Measurements from ENCODE around the gene NAT14.
"Not testable (repeated sequence)": the region's sequence is repeated elsewhere in the genome, so short reads cannot be mapped to it uniquely, and the experiment has no call there.

Gene NAT14

DNA sequence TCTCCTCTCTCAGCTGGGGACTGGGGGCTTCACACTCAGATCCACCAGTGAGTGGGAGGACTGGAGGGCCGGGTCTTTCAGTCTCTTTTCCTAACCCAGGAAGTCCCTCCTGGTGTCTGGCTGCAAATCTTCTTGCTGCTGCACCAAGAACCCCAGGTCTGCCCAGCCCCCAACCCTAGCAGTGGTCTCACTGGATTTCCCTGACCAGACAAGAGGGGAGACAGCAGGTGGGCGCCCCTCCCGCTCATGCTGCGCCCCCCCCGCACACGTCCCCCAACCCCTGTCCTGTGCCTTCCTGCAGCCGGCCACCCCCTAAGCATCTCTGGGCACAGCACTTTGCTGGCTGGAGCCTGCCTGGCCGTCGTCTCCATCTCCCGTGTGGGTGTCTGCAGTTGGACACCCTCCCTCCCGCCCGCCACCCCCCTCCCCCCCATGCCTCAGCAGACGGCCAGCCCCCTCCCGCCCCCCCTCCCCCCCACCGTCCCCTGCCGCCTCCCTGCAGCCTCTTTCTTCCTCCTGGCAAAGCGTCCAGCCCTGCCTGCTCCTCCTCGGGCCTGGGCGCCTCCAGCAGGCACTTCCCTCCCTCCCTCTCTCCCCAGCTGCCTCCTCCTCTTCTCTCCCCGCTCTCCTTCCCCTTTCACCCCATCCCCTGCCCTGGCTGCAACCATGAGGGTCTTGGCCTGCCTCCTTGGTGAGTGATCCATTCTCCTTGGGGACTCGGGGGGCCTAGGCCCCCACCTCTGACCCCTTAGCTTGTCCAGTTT, 3.1 kb downstream of the NAT14 start, which contains the start of gene SSC5D:
TSS of gene SSC5D (plus strand) at position 513 of the 764 bp plus-strand sequence. CDS start at position 667, 154 bp downstream.
- DNase-seq: no peak

DNA sequence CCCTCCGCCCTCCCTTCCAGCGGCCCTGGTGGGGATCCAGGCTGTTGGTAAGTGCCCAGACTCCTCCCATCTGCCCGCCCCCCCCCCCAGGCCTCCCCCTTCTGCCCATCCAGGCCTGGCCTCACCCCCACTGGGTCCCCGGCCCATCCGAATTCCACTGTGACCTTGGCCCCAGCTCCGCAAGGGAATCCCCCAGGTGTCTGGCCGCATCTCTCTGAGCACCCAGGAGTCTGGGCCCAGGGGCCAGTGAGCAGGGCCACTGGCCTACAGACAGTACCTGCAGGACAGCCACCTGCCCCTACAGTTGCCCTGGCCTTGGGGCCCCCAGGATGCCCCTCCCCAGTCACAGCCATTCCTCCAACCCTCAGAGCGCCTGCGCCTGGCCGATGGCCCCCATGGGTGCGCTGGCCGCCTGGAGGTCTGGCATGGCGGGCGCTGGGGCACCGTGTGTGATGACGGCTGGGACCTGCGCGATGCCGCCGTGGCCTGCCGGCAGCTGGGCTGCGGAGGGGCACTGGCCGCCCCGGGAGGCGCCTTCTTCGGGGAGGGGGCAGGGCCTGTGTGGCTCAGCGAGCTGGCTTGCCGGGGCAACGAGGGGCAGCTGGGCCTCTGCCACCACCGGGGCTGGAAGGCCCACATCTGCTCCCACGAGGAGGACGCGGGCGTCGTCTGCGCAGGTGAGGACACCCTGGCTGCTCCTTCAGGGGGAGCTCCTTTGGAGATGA, 4.2 kb downstream of the NAT14 start:
- no peak for DNase-seq

DNA sequence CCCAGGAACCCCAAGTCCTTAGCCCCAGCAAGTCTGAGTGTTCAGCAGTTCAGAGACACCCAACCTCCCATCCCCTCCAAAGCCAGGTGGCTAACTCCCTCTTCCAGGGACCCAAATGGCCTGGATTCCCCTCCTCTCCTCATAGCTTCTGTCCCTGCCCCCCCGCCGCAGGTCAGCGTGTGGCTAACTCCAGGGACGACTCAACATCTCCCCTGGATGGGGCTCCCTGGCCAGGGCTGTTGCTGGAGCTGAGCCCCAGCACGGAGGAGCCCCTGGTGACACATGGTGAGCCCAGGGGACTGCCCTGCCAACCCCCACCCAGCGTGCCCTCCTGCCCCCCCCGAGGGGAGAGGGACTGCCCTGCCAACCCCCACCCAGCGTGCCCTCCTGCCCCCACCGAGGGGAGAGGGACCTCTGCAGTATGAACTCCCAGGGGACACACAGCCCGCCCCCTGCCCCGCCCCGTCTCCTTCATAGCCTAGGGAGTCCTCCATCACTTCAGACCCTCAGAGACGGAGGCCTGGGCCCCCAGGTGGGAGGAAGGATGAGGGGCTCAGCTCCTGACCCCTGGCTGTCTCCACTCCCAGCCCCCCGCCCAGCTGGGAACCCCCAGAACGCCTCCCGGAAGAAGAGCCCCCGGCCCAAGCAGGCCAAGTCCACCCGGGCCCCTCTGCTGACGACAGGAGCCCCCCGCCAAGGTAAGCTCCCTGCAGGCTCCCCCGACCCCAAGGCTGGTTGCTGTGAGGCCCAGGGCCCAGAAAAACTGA, 4.9 kb downstream of the NAT14 start:
- DNase-seq: no peak

DNA sequence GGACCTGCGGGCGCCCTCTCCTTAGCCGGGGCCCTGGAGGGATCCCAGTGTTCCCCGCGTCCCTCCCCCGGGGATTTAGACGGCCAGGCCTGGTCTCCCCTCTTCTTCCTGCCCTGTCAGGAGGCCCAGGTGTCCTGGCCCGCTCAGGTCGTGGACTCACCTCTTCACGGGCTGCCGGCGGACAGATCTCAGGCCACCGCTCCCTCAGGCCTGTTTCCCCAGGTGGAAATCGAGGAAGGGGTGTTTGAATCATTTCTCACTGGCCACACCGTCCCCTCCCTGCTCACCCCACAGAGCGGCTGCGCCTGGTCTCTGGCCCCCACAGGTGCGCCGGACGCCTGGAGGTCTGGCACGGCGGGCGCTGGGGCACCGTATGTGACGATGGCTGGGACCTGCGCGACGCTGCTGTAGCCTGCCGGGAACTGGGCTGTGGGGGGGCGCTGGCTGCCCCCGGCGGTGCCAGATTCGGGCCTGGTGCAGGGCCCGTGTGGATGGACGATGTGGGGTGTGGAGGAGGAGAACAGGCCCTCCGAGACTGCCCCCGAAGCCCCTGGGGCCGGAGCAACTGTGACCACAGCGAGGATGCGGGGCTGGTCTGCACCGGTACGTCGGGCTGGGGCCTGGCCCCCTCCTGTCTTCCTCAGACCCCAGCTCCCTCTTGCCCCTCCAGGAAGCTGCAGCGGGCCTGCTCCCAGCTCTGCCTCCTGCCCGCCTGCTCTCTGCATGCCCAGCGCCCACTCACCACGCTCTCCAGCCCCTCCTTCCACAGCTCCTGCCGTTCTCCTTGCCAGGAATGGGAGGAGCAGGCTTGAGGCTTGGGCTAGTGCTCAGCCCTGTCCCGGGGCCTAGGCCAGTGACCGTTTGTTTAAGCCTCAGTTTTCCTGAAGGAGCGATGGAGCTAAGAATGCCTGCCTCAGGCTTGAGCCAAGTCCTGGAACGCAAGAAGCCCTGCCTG, 5.8 kb downstream of the NAT14 start:
- no peak for DNase-seq

DNA sequence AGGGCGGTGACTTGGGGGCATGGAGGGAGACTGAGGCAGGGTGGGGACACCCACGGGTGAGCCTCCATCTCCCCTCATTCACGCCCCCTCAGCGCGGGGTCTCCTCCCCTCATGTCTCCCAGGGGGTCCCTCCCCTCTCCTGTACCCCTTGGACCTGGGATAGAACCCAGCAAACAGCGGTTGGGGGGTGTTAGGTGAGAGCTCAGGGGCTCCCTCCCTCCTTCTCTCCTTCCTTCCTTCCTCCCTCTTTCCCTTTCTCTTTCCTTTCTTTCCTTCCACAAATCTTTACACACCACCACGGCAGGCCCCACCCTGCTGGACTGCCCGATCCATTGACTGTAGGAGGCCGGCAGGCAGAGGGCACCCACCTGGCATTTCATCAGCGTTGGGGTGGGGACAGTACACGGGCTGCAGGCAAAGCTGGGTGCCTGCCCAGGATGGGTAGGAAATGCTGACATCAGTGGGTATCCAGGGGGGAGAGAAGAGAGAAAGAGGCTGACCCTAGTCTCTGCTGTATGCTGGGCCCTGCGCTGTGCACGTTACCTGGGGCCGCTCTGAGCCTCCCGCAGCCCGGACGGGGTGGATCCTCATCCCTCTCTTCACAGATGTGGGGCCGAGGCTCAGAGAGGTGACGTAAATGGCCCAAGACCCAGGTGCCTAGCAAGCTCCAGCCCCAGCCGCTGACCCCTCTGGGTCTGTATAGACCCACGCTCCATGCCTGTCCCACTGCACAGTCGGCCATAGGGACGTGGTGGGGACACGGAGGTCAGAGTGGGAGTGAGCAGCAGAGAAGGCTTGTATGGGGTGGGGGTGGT, 6.8 kb downstream of the NAT14 start:
- no peak for DNase-seq

DNA sequence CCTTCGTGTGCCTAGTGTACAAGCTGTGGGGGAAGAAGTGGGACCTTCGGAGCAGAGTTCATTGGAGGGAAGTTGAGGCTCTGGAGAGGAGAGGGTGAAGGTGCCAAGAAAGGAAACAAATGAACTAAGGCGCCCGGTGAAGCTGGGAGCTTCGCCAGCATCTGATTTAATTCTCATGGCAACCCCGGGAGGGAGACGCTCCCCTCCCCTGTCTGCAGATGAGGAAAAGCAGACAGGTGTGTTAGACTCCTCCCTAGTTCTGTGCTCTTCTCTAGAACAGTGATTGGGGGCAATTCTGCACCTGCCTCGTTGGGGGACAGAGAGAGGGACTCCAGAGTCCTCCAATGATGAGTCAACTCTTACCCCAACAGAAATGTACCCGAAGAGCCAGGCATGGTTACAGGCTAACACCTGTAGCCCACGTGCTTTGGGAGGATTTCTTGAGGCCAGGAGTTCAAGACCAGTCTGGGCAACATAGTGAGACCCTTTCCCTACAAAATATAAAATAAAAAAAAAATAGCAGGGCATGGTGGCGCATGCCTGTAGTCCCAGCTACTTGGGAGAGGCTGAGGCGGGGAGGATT, 7.5 kb downstream of the NAT14 start:
- no peak for DNase-seq

DNA sequence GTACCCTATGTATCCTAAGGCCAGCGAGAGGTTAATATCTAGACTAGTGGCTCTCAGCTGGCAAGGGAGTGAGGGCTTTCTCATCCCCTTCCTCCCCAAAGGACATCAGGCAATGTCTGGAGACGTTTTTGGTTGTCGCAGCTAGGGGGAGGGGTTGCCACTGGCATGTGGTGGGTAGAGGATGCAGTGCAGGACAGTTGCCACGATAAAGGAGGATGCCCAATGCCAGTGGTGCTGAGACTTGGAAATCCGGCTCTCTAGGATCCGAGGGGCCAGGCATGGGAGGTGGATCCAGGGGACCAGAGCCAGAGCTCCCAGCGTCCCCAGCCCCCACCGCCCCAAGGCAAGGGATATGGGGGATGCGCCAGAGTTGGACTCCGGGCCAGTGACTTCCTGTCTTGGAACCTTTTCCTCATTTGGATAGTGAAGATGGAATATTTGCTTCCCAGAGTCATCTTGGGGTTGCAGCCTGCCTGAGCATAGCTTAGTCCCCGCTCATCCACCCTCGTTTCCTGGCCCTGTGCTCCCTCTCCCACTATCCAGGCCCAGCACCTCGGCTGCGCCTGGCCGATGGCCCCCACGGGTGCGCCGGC, 8.2 kb downstream of the NAT14 start:
- DNase-seq: no peak

DNA sequence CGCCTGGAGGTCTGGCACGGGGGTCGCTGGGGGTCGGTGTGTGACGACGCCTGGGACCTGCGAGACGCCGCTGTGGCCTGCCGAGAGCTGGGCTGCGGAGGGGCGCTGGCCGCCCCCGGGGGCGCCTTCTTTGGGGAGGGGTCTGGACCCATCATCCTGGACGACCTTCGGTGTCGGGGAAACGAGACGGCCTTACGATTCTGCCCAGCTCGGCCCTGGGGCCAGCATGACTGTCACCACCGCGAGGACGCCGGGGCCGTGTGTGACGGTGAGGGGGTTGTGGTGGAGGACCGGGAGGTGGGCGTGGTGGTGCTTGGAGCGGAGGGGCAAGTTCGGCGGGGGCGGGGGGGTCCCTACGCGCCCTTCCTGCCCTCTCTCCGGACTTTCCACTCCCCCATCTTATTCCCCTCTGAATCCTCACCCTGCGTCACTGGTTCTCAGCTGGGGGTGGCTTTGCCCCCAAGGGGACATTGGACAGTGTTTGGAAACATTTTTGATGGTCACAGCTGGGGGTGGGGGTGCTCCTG, 8.7 kb downstream of the NAT14 start:
- DNase-seq: no peak

DNA sequence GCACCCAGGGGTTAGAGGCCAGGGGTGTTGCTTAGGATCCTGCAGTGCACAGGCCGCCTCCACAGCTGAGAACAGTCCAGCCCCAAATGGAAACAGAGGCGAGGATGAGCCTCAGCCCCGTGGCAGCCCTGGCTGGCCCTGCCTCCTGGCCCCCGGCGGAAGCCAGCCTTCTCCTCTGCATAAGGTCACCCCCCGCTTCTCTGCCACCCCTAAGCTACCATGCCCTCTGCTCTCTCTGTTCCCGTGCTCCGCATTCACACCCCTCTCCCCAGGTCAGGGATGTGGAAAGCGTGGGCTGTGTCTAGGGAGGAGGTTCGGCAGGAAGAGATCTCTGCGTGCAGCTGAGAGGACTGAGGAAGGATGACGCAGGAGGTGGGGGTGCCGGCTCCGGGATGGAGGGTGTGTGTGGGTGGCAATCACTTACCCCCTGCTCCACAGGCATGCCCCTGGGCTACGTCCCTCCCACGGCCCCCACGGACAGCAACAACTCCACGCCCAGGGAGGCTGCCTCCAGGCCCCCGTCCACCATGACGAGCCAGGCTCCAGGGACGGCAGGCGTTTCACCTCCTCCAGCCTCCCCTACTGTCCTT, 9.3 kb downstream of the NAT14 start:
- no peak for DNase-seq

DNA sequence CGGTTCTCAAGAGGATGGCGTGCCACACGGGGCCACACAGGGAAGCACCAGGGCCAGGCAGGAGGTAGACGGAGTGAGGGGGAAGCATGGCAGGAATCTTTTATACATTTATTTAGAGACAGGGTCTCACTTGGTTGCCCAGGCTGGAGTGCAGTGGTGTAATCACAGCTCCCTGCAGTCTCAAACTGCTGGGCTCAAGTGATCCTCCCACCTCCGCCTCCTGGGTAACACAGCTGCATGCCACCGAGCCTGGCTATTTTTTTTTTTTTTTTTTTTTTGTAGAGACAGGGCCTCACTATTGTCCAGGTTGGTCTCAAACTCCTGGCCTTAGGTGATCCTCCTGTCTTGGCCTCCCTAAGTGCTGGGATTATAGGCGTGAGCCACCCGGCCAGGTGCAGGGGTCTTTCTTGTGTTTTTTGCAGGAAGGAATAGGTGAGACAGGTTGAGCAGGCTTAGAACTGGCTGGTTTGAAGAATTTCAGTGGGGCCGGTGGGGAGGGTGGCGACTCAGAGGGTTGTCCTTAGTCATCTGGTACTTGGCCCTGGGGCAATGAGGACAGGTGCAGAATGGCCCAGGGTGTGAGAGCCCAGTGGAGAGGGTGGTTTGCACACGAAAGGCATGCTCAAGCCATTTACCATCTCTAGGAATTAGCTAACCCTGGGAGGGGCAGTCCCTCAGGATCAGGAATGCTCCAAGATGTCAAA, 10.8 kb downstream of the NAT14 start:
- no peak for DNase-seq

DNA sequence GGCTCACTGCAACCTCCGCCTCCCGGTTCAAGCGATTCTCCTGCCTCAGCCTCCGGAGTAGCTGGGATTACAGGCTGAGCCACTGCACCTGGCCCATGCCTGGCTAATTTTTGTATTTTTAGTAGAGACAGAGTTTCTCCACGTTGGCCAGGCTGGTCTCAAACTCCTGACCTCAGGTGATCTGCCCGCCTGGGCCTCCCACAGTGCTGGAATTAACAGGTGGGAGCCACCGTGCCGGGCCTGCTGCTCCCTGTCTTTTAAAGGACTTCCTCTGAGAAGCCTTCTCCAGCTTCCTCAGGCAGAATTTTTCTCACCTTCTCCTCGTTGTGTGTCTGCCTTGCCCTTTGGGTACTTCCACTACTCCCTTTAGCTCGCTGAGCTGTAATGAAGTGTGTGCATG, 11.8 kb downstream of the NAT14 start:
- not testable (repeated sequence) for DNase-seq

DNA sequence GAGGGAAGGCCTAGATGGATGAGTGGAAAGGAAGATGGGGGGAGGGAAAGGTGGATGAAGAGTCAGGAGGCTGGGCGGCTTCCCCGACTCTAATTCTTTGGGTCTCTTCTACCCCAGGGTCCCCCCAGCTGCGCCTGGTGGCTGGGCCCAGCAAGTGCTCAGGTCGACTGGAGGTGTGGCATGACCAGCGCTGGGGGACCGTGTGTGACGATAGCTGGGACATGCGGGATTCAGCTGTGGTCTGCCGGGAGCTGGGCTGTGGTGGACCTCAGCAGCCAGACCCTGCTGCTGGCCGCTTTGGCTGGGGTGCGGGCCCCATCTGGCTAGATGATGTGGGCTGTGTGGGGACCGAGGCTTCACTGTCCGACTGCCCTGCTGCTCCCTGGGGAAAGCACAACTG, 12.8 kb downstream of the NAT14 start:
- DNase-seq: no peak

DNA sequence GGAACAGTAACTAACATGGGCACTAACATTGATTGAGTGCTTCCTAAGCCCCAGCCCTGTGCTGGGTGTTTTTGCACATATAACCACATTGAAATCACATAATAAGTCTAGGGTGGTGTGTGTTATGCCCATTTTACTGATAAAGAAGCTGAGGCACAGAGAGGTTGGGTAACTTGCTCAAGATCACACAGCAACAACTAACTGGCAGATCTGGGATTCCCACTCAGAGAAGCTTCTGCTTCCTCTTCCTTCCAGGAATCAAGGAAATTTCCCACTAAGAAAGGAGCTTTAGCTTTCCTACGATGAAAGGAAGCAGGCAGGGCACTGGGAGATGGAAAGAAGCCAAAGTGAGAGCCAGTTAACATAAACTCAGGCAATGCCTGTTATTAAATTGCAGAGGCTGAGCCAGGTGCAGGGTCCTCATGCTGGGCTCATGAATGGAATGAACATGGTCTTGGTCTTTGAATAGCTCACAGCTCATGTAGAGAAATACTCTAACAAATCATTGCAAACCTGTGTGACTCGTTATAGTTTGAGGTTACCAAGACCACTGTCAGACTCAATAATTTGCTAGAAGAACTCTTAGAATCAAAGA, 13.4 kb downstream of the NAT14 start:
- no peak for DNase-seq

DNA sequence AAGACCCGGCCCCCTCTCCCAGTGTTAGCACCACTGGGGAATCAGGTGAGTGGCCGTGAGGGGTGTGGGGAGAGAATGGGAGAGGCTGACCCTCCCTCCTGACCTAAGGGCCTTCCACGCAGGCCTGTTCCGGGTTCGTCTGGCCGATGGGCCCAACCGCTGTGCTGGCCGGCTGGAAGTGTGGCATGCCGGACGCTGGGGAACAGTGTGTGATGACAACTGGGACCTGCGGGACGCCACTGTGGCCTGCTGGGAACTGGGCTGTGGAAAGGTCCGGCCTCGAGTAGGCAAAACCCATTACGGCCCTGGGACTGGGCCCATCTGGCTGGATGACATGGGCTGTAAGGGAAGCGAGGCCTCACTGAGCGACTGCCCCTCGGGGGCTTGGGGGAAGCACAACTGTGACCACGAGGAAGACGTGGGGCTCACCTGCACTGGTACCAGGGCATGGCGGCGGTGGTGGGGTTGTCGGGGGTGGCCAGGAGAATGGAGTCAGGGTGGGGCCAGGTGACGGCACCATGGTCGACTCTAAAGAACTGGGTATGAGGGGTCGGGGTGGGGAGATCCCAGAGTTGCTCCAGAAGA, 15.5 kb downstream of the NAT14 start:
- no peak for DNase-seq

DNA sequence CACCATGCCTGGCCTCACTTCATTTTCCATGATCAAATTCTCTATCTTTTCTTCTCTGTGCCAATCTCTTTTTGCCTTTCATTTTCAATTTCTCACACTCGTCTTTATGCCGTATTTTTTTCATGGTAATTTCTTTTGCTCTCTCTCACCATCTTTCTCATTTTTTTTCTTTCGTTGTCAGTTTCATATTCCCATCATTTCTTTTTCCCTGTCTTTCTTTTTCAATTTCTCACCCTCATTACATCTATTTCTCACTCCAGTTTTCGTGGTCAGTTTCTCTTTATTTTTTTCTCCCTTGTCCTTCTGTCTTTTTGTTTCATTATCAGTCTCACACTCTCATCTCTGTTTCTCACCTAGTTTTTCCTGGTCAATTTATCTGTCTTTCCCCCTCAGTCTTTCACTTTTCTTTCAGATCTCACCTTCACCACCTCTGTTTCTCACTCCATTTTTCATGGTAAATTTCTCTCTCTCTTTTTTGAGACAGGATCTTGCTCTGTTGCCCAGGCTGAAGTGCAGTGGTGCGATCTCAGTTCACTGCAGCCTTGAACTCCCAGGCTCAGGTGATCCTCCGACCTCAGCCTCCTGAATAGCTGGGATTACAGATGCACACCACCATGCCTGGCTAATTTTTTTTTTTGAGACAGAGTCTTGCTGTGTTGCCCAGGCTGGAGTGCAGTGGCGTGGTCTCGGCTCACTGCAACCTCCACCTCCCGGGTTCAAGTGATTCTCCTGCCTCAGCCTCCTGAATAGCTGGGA, 17.4 kb downstream of the NAT14 start:
- DNase-seq: no peak

DNA sequence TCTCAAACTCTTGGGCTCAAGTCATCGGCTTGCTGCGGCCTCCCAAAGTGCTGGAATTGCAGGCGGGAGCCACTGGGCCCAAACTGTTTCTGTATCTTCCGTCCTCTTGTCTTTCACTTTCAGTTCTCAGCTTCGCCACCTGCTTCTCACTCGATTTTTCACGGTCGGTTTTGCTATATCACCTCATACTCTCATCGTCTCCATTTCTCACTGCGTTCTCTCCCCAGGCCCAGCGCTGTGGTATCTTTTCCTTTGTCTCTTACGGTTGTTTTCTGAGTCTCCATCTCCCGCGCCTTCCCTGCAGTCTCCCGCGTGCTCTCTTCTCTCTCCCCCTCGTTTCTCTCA, 18.1 kb downstream of the NAT14 start:
- DNase-seq: no peak

DNA sequence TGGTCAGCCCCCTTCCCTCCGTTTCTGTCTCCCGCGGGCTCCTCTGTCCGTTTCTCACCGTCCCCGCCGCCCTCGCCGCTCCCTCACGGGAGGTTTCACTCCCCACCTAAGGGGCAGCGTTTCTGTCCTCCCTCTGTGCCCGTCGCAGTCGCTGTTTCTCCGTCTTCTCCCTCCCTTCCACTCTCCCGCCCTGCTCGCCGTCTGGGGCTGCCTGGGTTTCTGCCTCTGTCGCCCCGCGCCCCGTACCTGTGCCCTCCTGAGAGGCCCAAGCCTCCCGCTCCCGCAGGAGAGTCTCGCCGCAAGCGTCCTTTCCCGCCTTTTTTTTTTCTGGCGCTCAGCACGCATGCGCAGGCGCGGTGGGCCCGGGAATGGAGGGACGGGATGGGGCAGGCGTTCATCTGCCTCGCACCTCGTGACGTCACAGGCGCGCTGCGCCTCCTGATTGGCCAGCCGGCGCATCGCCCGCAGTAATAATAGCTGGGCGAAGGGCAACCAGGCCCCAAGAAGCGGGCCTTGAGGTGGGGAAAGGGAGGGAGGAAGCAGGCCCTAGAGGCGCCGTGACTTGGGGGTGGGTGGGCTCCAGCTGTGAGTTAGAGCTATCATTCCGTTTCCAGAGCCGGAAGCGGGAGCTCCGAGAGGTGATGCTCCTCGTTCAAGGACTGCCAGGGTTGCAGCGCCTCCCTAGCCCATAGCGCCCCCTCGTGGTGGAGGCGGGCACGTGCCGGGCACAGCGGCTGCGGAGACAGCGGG, 18.7 kb downstream of the NAT14 start:
- DNase-seq: peak; percentile 90
